Astrocyte of the cerebellum (primary cell): Measurements from ENCODE around the gene DCAKD.
A peak's percentile ranks its signal among the peaks of the same experiment; 100 is the strongest.
"Not testable (repeated sequence)": the region's sequence is repeated elsewhere in the genome, so short reads cannot be mapped to it uniquely, and the experiment has no call there.

Experiments
- DNase-seq: peaks from one replicate; pipeline ENCODE4 v3.0.0-alpha.2; 2011; ENCODE audit warnings: low read depth
- H3K4me3 ChIP-seq: 2 replicates; pipeline ENCODE4 v1.5.1; 2011; ENCODE audit warnings: mild to moderate bottlenecking, low read depth, low read length, moderate library complexity
- in situ Hi-C: cut with HindIII; loops from 2 replicates; pipeline ENCODE4 v1.10.0; 2017; ENCODE audit warnings: low sequenced_read_pairs
- TF ChIP-seq, protein P1 (sequence below): IDR thresholded peaks from 2 replicates; pipeline ENCODE4 v1.5.1; 2012; ENCODE audit warnings: low read length, low read depth, moderate library complexity, mild to moderate bottlenecking; ENCODE audit errors: missing control alignments

DCAKD gene

GRCh38 chr17:45060382-45060796 lies 9.0 kb upstream of the DCAKD start:
- no peak for DNase-seq
- peak overlapping the region; percentile 60 for H3K4me3 ChIP-seq
- in situ Hi-C loops = no loop called here
- TF ChIP-seq, protein P1, sequence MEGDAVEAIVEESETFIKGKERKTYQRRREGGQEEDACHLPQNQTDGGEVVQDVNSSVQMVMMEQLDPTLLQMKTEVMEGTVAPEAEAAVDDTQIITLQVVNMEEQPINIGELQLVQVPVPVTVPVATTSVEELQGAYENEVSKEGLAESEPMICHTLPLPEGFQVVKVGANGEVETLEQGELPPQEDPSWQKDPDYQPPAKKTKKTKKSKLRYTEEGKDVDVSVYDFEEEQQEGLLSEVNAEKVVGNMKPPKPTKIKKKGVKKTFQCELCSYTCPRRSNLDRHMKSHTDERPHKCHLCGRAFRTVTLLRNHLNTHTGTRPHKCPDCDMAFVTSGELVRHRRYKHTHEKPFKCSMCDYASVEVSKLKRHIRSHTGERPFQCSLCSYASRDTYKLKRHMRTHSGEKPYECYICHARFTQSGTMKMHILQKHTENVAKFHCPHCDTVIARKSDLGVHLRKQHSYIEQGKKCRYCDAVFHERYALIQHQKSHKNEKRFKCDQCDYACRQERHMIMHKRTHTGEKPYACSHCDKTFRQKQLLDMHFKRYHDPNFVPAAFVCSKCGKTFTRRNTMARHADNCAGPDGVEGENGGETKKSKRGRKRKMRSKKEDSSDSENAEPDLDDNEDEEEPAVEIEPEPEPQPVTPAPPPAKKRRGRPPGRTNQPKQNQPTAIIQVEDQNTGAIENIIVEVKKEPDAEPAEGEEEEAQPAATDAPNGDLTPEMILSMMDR = no peak

- peak overlapping the region; percentile 51 for H3K4me3 ChIP-seq
- TF ChIP-seq, protein P1 = no peak
- in situ Hi-C loops = no loop called here
- no peak for DNase-seq
These were observed 780 bp upstream of the DCAKD start for GRCh38 chr17:45052052-45052772.

DNA sequence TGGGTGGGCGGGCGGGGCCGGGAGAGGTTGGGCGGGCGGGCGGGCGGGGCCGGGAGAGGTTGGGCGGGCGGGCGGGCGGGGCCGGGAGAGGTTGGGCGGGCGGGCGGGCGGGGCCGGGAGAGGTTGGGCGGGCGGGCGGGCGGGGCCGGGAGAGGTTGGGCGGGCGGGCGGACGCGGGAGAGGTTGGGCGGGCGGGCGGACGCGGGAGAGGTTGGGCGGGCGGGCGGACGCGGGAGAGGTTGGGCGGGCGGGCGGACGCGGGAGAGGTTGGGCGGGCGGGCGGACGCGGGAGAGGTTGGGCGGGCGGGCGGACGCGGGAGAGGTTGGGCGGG lies 254 bp upstream of the DCAKD start:
- peak overlapping the region; percentile 51 for H3K4me3 ChIP-seq
- in situ Hi-C loops = not testable (repeated sequence)

GRCh38 chr17:45050481-45051059 lies 862 bp downstream of the DCAKD start:
- in situ Hi-C loops = no loop called here
- TF ChIP-seq, protein P1 = no peak
- H3K4me3 ChIP-seq = peak overlapping the region; percentile 67
- DNase-seq = no peak

More for the DNA sequence above, 254 bp upstream of the DCAKD start:
- DNase-seq = not testable (repeated sequence)

DNA sequence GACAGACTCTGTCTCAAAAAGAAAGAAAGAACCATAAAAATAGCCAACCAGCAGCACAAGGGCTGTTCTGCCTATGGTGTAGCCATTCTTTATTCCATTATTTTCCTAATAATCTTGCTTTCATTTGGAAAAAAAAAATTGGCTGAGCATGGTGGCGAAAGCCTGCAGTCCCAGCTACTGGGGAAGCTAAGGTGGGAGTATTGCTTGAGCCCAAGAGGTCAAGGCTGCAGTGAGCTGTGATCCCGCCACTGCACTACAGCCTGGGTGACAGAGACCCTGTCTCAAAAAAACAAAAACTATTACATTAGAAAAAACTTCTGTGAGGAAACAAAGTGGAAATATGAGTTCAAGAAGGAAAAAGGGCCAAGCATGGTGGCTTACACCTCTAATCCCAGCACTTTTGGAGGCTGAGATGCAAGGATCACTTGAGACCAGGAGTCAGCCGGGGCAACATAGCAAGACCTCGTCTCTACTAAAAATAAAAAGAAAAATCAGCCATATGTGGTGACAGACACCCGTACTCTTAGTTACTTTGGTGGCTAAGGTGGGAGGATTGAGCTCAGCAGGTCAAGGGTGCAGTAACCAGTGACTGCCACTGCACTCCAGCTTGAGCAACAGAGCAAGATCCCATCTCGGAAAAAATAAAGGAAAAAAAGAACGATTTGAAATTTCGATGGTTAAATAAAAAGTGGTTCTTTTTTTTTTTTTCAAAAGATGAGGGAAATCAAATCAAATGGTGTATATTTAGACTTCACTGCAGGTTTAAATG lies 2.5 kb downstream of the DCAKD start:
- TF ChIP-seq, protein P1 = peak; percentile 33
- no peak for DNase-seq
- in situ Hi-C loops = no loop called here

DNA sequence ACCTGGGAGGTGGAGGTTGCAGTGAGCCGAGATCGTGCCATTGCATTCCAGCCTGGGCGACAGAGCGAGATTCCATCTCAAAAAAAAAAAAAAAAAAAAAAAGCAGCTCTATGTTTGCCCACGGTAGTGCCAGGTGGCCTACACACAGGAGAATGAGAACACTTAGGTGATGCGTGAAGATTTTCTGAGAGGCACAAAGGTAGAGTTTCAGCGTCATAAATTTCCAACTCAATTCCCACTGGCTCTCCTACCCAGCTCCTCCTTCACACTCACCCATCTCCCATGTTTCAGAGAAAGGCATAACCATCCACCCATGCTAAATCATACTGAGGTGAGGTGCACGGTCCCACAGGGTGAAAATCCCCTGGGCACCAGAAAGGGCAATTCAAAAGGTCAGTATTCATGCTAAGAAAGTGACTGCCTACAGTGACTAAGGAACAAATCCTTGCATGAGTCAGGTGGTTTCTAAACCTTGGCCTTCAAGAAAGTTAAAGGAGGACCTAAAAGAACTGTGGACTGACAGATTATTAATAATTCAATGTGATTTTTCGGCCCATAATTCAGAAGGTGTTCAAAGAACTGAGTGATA lies 4.8 kb downstream of the DCAKD start:
- no peak for DNase-seq
- TF ChIP-seq, protein P1 = no peak
- H3K4me3 ChIP-seq = no peak overlapping the region
- in situ Hi-C loops = no loop called here

More for the DNA sequence above, 2.5 kb downstream of the DCAKD start:
- no peak overlapping the region for H3K4me3 ChIP-seq
